Skeletal muscle cell (primary cell): ENCODE results near the gene PLXNA2.

ENCODE experiments used
- DNase-seq: peaks from one replicate; pipeline ENCODE4 v3.0.0-alpha.2; 2010; ENCODE audit warnings: low read depth
- H3K4me3 ChIP-seq: 2 replicates; pipeline ENCODE4 v1.5.1; 2011; ENCODE audit warnings: low read depth, mild to moderate bottlenecking, control low read depth, low read length, moderate library complexity

Gene PLXNA2

GRCh38 chr1:208188607-208189006 is 55.6 kb downstream of the PLXNA2 start:
- H3K4me3 ChIP-seq: no peak overlapping the region
- no peak for DNase-seq

GRCh38 chr1:208187499-208188041 is 56.6 kb downstream of the PLXNA2 start:
- no peak for DNase-seq
- no peak overlapping the region for H3K4me3 ChIP-seq

- no peak overlapping the region for H3K4me3 ChIP-seq
- DNase-seq: no peak
These were observed 58.4 kb downstream of the PLXNA2 start for GRCh38 chr1:208185801-208186231.

GRCh38 chr1:208184966-208185654 is 59.1 kb downstream of the PLXNA2 start:
- no peak overlapping the region for H3K4me3 ChIP-seq
- peak; percentile 55 for DNase-seq

GRCh38 chr1:208183977-208184911 is 59.9 kb downstream of the PLXNA2 start:
- peak; percentile 97 for DNase-seq
- H3K4me3 ChIP-seq: no peak overlapping the region

- DNase-seq: no peak
These were observed 61.1 kb downstream of the PLXNA2 start for GRCh38 chr1:208182880-208183645.

GRCh38 chr1:208181364-208181763 is 62.8 kb downstream of the PLXNA2 start:
- H3K4me3 ChIP-seq: no peak overlapping the region
- no peak for DNase-seq

More at GRCh38 chr1:208182880-208183645, 61.1 kb downstream of the PLXNA2 start:
- no peak overlapping the region for H3K4me3 ChIP-seq

GRCh38 chr1:208180421-208180820 is 63.8 kb downstream of the PLXNA2 start:
- DNase-seq: no peak

GRCh38 chr1:208179961-208180409 is 64.2 kb downstream of the PLXNA2 start:
- no peak for DNase-seq
- no peak overlapping the region for H3K4me3 ChIP-seq

More at GRCh38 chr1:208180421-208180820, 63.8 kb downstream of the PLXNA2 start:
- no peak overlapping the region for H3K4me3 ChIP-seq

GRCh38 chr1:208179263-208179816 is 64.8 kb downstream of the PLXNA2 start:
- DNase-seq: no peak

GRCh38 chr1:208178091-208178529 is 66.1 kb downstream of the PLXNA2 start:
- H3K4me3 ChIP-seq: no peak overlapping the region
- no peak for DNase-seq

More at GRCh38 chr1:208179263-208179816, 64.8 kb downstream of the PLXNA2 start:
- no peak overlapping the region for H3K4me3 ChIP-seq

GRCh38 chr1:208177656-208178055 is 66.5 kb downstream of the PLXNA2 start:
- no peak for DNase-seq
- H3K4me3 ChIP-seq: no peak overlapping the region

GRCh38 chr1:208176649-208177048 is 67.5 kb downstream of the PLXNA2 start:
- no peak overlapping the region for H3K4me3 ChIP-seq
- DNase-seq: no peak

- no peak for DNase-seq
- H3K4me3 ChIP-seq: no peak overlapping the region
These were observed 68.7 kb downstream of the PLXNA2 start for GRCh38 chr1:208175508-208175895.

- DNase-seq: no peak
- no peak overlapping the region for H3K4me3 ChIP-seq
These were observed 69.3 kb downstream of the PLXNA2 start for GRCh38 chr1:208174731-208175507.

- no peak for DNase-seq
- H3K4me3 ChIP-seq: no peak overlapping the region
These were observed 70.0 kb downstream of the PLXNA2 start for GRCh38 chr1:208174200-208174599.

GRCh38 chr1:208173749-208174148 is 70.4 kb downstream of the PLXNA2 start:
- DNase-seq: no peak
- no peak overlapping the region for H3K4me3 ChIP-seq

GRCh38 chr1:208172423-208173145 is 71.6 kb downstream of the PLXNA2 start:
- DNase-seq: no peak
- no peak overlapping the region for H3K4me3 ChIP-seq
